GM19467 (cell line): ENCODE results near the gene AKR1C8.

Source experiments
- ATAC-seq: cut with Tn5 transposase; IDR thresholded peaks from one replicate; pipeline ENCODE4 v1.9.1; 2021; ENCODE audit warnings: mild to moderate bottlenecking, moderate library complexity; ENCODE audit not compliant: unreplicated experiment

The AKR1C8 gene

GRCh38 chr10:5108658-5109416 is 76.1 kb downstream of the AKR1C8 start:
- no peak for ATAC-seq

- ATAC-seq, result no peak
Measured at GRCh38 chr10:5107860-5108526, 77.0 kb downstream of the AKR1C8 start.

- no peak for ATAC-seq
Measured at GRCh38 chr10:5106553-5106952, 78.4 kb downstream of the AKR1C8 start.

GRCh38 chr10:5105626-5106025 is 79.3 kb downstream of the AKR1C8 start:
- ATAC-seq, result no peak
